Stimulated activated CD8-positive, alpha-beta memory T cell treated with anti-CD3 and anti-CD28 coated beads, Interleukin-7, amount 100 ng/mL, for 1 hour (primary cell): Measurements from ENCODE around the gene ADK.
"Not testable (repeated sequence)": the region's sequence is repeated elsewhere in the genome, so short reads cannot be mapped to it uniquely, and the experiment has no call there.

Source experiments
- DNase-seq, 2 donors: peaks; one replicate each; pipeline ENCODE4 v3.0.0-alpha.2; 2020; ENCODE audit warnings: low read depth in 2 of 2

ADK gene

GRCh38 chr10:74548676-74549075 lies 397.7 kb downstream of the ADK start:
- no peak for DNase-seq

- no peak for DNase-seq
These were observed 405.2 kb downstream of the ADK start for GRCh38 chr10:74556072-74556705.

DNA sequence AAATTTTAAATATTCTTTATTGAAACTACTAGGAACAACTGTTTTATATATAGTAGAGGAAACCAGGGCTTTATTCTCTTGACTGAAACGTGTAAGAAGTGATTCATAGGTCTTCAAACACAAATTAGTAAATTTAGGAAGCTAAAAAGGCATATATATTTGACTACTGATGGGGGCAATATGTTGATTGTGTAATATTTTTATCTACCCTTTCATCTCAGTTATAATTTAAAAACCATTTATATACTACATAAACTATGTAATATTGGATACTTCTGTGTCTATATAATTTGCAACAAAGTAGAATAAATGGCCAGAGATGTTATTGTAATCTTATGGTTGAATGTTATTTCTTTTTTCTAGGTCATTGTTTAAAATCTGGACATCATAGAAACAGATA lies 406.1 kb downstream of the ADK start:
- DNase-seq = no peak

DNA sequence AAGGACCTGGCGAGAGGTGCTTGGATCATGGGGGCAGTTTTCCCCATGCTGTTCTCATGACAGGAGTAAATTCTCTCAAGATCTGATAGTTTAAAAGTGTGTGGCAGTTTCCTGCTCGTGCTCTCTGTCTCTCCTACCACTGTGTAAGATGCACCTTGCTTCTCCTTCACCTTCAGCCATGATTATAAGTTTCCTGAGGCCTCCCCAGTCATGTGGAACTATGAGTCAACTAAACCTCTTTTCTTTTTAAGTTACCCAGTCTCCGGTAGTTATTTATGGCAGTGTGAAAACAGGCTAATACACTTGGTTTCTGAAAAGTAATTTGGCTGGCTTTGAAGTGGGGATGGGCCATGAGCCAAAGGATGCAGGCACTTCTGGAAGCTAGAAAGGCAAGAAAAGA lies 407.4 kb downstream of the ADK start:
- DNase-seq = no peak

GRCh38 chr10:74558897-74559296 lies 407.9 kb downstream of the ADK start:
- no peak for DNase-seq

DNA sequence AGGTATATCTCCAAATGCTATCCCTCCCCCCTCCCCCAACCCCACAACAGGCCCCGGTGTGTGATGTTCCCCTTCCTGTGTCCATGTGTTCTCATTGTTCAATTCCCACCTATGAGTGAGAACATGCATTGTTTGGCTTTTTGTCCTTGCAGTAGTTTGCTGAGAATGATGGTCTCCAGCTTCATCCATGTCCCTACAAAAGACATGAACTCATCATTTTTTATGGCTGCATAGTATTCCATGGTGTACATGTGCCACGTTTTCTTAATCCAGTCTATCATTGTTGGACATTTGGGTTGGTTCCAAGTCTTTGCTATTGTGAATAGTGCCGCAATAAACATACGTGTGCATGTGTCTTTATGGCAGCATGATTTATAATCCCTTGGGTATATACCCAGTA lies 417.9 kb downstream of the ADK start:
- not testable (repeated sequence) for DNase-seq

GRCh38 chr10:74573497-74573896 lies 422.5 kb downstream of the ADK start:
- DNase-seq = not testable (repeated sequence)

GRCh38 chr10:74575191-74575720 lies 424.2 kb downstream of the ADK start:
- no peak for DNase-seq

DNA sequence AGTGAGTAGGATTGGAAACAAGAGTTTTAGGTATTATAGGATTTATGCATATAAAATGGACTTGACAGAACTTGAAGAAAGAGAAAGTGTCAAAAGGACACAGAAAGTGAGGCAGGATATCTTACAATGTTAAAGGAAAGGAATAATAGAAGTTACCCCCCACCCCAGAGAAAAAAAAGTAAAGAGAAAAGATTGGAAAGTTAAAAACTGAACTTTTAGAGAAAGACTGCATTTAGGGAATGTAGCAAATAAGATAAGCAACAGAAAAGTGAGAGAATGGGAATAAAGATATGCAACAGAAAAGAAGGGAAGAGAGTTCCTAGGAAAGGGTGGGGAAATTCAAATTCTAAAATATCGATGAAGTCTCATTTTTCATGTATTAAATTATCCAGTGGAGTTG lies 424.9 kb downstream of the ADK start:
- DNase-seq = no peak

DNA sequence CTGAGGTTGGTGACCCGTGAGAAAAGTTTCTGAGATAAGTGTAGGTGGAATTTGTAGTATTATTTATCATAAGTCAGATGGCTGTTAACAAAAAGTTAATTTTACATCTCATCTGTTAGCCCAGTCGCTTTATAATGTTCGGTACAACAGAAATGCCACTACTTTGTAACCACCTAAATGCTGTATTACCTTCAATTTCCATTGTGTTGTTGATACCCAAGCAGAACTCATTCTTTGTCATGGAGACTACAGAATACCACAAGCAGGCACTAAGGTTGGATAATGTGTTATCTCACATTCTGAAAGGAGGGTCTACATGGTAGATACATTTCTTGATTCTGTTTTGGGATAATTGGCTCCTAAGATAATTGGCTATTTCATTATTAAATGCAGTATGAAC lies 425.6 kb downstream of the ADK start:
- no peak for DNase-seq

GRCh38 chr10:74580438-74580837 lies 429.4 kb downstream of the ADK start:
- DNase-seq = not testable (repeated sequence)

GRCh38 chr10:74582566-74582965 lies 431.5 kb downstream of the ADK start:
- DNase-seq = no peak

GRCh38 chr10:74585231-74586087 lies 434.4 kb downstream of the ADK start:
- DNase-seq = no peak

- DNase-seq = no peak
These were observed 435.1 kb downstream of the ADK start for GRCh38 chr10:74586088-74586585.

DNA sequence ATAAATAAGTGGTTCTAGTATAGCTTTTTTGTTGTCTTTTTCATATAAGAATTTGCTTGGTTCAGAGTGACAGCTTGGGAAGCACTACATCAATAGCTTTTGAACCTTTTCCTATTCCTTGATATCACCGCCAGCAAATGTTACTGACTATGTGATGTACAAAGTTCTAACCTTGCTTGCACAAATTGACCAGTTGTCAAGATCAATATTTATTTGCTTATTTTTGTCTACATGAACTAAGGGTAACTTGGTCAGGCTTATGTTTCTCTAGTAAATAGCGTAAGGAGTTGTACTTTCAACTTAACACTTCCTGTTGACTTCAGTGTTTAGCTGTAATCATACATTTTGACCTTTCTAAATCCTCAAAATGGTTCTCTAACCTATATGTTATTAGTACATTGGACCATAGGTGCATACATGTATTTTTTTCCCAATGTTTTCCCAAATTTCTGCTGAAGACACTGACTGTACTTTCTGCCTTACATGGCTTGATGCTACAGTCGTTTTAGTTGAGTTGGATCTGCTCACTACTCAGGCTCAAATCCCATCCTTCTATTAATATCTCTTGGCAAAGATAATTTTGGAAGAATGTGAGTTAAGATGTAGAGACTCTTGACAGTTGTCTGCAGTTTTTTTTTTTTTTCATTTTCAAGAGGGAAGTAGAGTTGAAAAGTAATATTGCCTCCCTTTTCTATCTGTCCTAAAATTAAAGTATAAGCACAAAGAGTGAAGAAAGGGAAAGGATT lies 436.3 kb downstream of the ADK start:
- DNase-seq = no peak

DNA sequence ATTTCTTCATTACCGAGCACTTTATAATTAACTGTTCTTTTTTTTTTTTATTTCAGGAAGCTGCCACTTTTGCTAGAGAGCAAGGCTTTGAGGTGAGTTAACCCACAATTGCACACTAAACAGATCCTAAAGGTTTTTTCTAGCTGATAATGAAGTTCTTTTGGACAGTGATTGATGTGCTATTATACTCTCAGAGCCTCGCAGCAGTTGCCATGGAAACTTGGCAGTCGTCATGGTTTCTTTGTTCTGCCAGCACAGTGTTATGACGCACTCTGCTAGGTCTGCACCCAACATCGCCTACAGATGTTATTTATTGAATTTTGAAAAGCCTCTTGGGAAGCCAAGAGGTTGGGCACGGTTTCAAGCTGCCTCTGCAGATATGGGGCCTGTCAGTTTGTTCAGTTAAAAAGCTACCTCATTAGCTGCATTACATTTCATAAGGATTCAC lies 438.2 kb downstream of the ADK start:
- peak; percentile 51 to 63 for DNase-seq

- no peak for DNase-seq
These were observed 438.8 kb downstream of the ADK start for GRCh38 chr10:74589851-74590250.

DNA sequence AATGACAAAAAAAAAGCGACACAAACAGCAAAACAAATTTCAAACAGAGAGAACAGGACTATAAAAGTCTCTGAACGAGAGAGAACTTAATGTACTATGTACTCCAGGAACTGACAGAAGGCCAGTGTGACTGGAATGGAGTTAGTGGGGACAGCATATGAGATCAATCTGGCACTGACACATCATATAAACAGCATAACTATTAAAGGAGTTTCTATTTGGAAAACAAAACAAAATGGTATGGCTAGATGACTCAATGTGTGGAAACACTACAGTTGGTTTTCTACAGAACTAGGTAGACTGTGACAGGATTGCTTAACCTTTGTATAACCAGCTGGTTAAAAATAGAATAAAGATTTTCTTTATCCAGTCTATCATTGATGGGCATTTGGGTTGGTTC lies 442.4 kb downstream of the ADK start:
- no peak for DNase-seq

GRCh38 chr10:74596713-74597112 lies 445.7 kb downstream of the ADK start:
- DNase-seq = no peak

- no peak for DNase-seq
These were observed 448.0 kb downstream of the ADK start for GRCh38 chr10:74598891-74599566.

DNA sequence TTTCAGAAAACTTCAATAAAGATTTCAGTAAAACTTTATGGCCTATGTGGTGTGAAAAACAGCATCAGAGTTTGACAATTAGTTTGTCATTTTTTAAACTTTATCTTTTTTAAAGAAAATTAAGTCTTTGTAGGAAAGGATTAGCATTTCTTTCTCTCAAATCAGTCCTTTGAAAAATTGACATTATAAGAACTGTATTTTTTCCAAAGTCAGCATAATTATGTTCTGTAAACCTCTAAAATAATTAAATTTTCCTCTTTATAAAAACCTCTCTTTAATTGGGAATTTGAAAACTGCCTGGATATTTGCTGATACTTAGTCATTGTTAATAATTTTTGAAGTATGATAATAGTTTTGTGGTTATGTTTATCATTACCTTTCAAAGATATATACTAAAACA lies 448.7 kb downstream of the ADK start:
- DNase-seq = no peak

DNA sequence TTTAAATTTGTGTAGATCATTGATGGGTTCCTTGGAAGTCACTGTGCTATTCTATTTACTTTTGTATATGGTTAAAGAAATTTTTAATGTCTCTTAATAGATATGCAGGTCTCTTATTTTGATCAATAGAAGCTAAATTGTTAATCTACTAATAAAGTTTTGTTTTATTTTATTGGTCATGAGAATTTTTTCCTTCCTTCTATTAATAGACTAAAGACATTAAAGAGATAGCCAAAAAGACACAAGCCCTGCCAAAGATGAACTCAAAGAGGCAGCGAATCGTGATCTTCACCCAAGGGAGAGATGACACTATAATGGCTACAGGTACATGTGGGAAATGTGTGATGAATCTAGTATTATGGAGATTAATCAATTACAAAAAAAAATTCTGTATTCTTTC lies 449.1 kb downstream of the ADK start:
- DNase-seq = no peak
